NCI-H2196 treated with DMSO at 0.1 percent for 48 hours (cell line): ENCODE data around the gene WDR17.

Experiments used
- DNase-seq: peaks from one replicate; lab custom pipeline; 2025; ENCODE audit not compliant: unreplicated experiment; lab: John Stamatoyannopoulos, UW

WDR17 gene

GRCh38 chr4:176084769-176085168 is 19.1 kb downstream of the WDR17 start:
- no peak for DNase-seq

GRCh38 chr4:176090115-176090514 is 24.5 kb downstream of the WDR17 start:
- DNase-seq = no peak

- DNase-seq = no peak
Observed at GRCh38 chr4:176099314-176099713, 33.7 kb downstream of the WDR17 start.

GRCh38 chr4:176102414-176103063 is 36.9 kb downstream of the WDR17 start:
- no peak for DNase-seq

- no peak for DNase-seq
Observed at GRCh38 chr4:176107695-176108094, 42.1 kb downstream of the WDR17 start.

- DNase-seq = no peak
Observed at GRCh38 chr4:176123710-176124407, 58.2 kb downstream of the WDR17 start.

GRCh38 chr4:176125063-176125462 is 59.4 kb downstream of the WDR17 start:
- no peak for DNase-seq

- no peak for DNase-seq
Observed at GRCh38 chr4:176134670-176135069, 69.0 kb downstream of the WDR17 start.

GRCh38 chr4:176137631-176138030 is 72.0 kb downstream of the WDR17 start:
- DNase-seq = no peak

GRCh38 chr4:176139518-176139917 is 73.9 kb downstream of the WDR17 start:
- DNase-seq = no peak

- no peak for DNase-seq
Observed at GRCh38 chr4:176142253-176142652, 76.6 kb downstream of the WDR17 start.

GRCh38 chr4:176149680-176150355 is 84.2 kb downstream of the WDR17 start:
- no peak for DNase-seq

- no peak for DNase-seq
Observed at GRCh38 chr4:176150356-176150682, 84.7 kb downstream of the WDR17 start.

- no peak for DNase-seq
Observed at GRCh38 chr4:176150704-176151103, 85.1 kb downstream of the WDR17 start.

GRCh38 chr4:176153124-176153523 is 87.5 kb downstream of the WDR17 start:
- no peak for DNase-seq

- no peak for DNase-seq
Observed at GRCh38 chr4:176156656-176157055, 91.0 kb downstream of the WDR17 start.

- no peak for DNase-seq
Observed at GRCh38 chr4:176163041-176163440, 97.4 kb downstream of the WDR17 start.

GRCh38 chr4:176185051-176185450 is 119.4 kb downstream of the WDR17 start:
- no peak for DNase-seq

- DNase-seq = no peak
Observed at GRCh38 chr4:176186067-176186466, 120.4 kb downstream of the WDR17 start.

- no peak for DNase-seq
Observed at GRCh38 chr4:176186671-176187395, 121.2 kb downstream of the WDR17 start.

- DNase-seq = no peak
Observed at GRCh38 chr4:176187624-176188023, 122.0 kb downstream of the WDR17 start.

- no peak for DNase-seq
Observed at GRCh38 chr4:176188654-176189053, 123.0 kb downstream of the WDR17 start.
